IMR-90 (cell line): Measurements from ENCODE around the gene MS4A15. TPM values are rescaled to one million over a fixed set of nuclear protein-coding genes. Genes with fewer than 3 reads are reported as not detected.

Experiments
- ATAC-seq: fragments of 200-7000 bp; cut with Tn5 transposase; 2 replicates; pipeline ENCODE4 v1.9.1; 2020; ENCODE audit warnings: low read depth, mild to moderate bottlenecking, moderate library complexity
- BruUV-seq: library from RNA; stranded (reverse); fragments of 400-500 nt; replicated peaks from 2 replicates; lab custom pipeline; 2021; lab: Mats Ljungman, UMichigan
- CTCF ChIA-PET: fragments of 300-600 bp; formaldehyde crosslinking; extraction: SDS; loops from one replicate; lab custom pipeline; 2021; ENCODE audit warnings: antibody characterized with exemption; lab: Yijun Ruan, JAX
- POLR2A ChIA-PET: fragments of 300-600 bp; sonication (Branson Sonifier 250); formaldehyde crosslinking; loops from one replicate; lab custom pipeline; 2022; ENCODE audit warnings: antibody characterized with exemption; ENCODE audit not compliant: unreplicated experiment; lab: Charles Lee
- DNase-seq: peaks from one replicate; pipeline ENCODE4 v3.0.0; 2013
- H2AFZ ChIP-seq: replicated peaks from 2 replicates; pipeline ENCODE3; 2013; ENCODE audit warnings: low read length, mild to moderate bottlenecking; ENCODE audit not compliant: poor library complexity
- H2AK5ac ChIP-seq: 2 replicates; pipeline ENCODE4 v1.6.1; 2013; ENCODE audit warnings: low read depth, low read length, inconsistent platforms
- H2AK9ac ChIP-seq: replicated peaks from 2 replicates; pipeline ENCODE3; 2013; ENCODE audit warnings: mild to moderate bottlenecking, low read depth, low read length, moderate library complexity; ENCODE audit not compliant: poor library complexity
- H2BK120ac ChIP-seq: 2 replicates; pipeline ENCODE4 v1.6.1; 2013; ENCODE audit warnings: low read depth, low read length, inconsistent platforms
- H2BK15ac ChIP-seq: 3 replicates; pipeline ENCODE4 v1.6.1; 2013; ENCODE audit warnings: low read depth, low read length, inconsistent platforms
- H2BK20ac ChIP-seq: 2 replicates; pipeline ENCODE4 v1.6.1; 2013; ENCODE audit warnings: low read depth, mild to moderate bottlenecking, inconsistent platforms, low read length, moderate library complexity
- H2BK5ac ChIP-seq: 2 replicates; pipeline ENCODE4 v1.6.1; 2013; ENCODE audit warnings: mild to moderate bottlenecking, low read depth, low read length, inconsistent platforms; ENCODE audit not compliant: poor library complexity, severe bottlenecking
- H3K14ac ChIP-seq: replicated peaks from 2 replicates; pipeline ENCODE4 v1.6.1; 2013; ENCODE audit warnings: low read depth, low read length, inconsistent platforms
- H3K18ac ChIP-seq: 2 replicates; pipeline ENCODE4 v1.6.1; 2013; ENCODE audit warnings: low read depth, low read length, control low read depth
- H3K23ac ChIP-seq: 2 replicates; pipeline ENCODE4 v1.6.1; 2013; ENCODE audit warnings: low read depth, low read length, inconsistent platforms
- H3K27ac ChIP-seq: 2 replicates; pipeline ENCODE4 v1.5.1; 2013; ENCODE audit warnings: mild to moderate bottlenecking, control low read depth, low read length; ENCODE audit not compliant: insufficient read depth
- H3K27me3 ChIP-seq: 2 replicates; pipeline ENCODE4 v1.6.1; 2013; ENCODE audit warnings: low read length; ENCODE audit not compliant: control insufficient read depth, insufficient read depth
- H3K36me3 ChIP-seq: 2 replicates; pipeline ENCODE4 v1.6.1; 2013; ENCODE audit warnings: low read length, mixed read lengths; ENCODE audit not compliant: control insufficient read depth, insufficient read depth
- H3K4ac ChIP-seq: 2 replicates; pipeline ENCODE4 v1.6.1; 2013; ENCODE audit warnings: low read depth, low read length, inconsistent platforms
- H3K4me1 ChIP-seq: 2 replicates; pipeline ENCODE4 v1.6.1; 2013; ENCODE audit warnings: low read length, mixed read lengths; ENCODE audit not compliant: control insufficient read depth, insufficient read depth
- H3K4me2 ChIP-seq: 2 replicates; pipeline ENCODE4 v1.6.1; 2013; ENCODE audit warnings: low read depth, mild to moderate bottlenecking, control low read depth, low read length, moderate library complexity
- H3K4me3 ChIP-seq: 2 replicates; pipeline ENCODE4 v1.5.1; 2013; ENCODE audit warnings: low read depth, mild to moderate bottlenecking, control low read depth, low read length, moderate library complexity; ENCODE audit not compliant: insufficient read depth
- H3K56ac ChIP-seq: 2 replicates; pipeline ENCODE4 v1.6.1; 2013; ENCODE audit warnings: low read length, inconsistent platforms; ENCODE audit not compliant: insufficient read depth; ENCODE audit errors: extremely low read depth
- H3K79me1 ChIP-seq, 2 experiments: 2 replicates each; pipeline ENCODE4 v1.6.1; 2013; ENCODE audit warnings: low read length in 2 of 2, inconsistent platforms in 1 of 2, low read depth in 1 of 2
- H3K9ac ChIP-seq: 2 replicates; pipeline ENCODE4 v1.6.1; 2013; ENCODE audit warnings: low read depth, low read length, control low read depth
- H3K9me1 ChIP-seq: 2 replicates; pipeline ENCODE4 v1.6.1; 2013; ENCODE audit warnings: low read length, inconsistent platforms; ENCODE audit not compliant: insufficient read depth
- H3K9me3 ChIP-seq: 2 replicates; pipeline ENCODE4 v1.6.1; 2013; ENCODE audit warnings: low read length; ENCODE audit not compliant: control insufficient read depth, insufficient read depth
- H4K20me1 ChIP-seq: 2 replicates; pipeline ENCODE4 v1.6.1; 2013; ENCODE audit warnings: low read length, inconsistent platforms; ENCODE audit not compliant: insufficient read depth
- H4K5ac ChIP-seq: 2 replicates; pipeline ENCODE4 v1.6.1; 2013; ENCODE audit warnings: mild to moderate bottlenecking, low read depth, low read length, control low read depth
- H4K8ac ChIP-seq, 2 experiments: 2 replicates each; pipeline ENCODE4 v1.6.1; 2013; ENCODE audit warnings: low read depth in 2 of 2, low read length in 2 of 2, control low read depth in 1 of 2, inconsistent platforms in 1 of 2
- H4K91ac ChIP-seq: 2 replicates; pipeline ENCODE4 v1.6.1; 2013; ENCODE audit warnings: low read depth, low read length, inconsistent platforms; ENCODE audit not compliant: insufficient read depth
- CEBPB ChIP-seq: IDR thresholded peaks from 2 replicates; pipeline ENCODE4 v1.6.1; 2012; ENCODE audit warnings: low read depth, low read length, improper control_type of control experiment
- FOS ChIP-seq: fragments of 150-350 bp; IDR thresholded peaks from 2 replicates; pipeline ENCODE4 v1.6.1; 2016; ENCODE audit warnings: low read depth, low read length
- MAZ ChIP-seq: IDR thresholded peaks from 2 replicates; pipeline ENCODE4 v1.6.1; 2012; ENCODE audit warnings: low read depth, mild to moderate bottlenecking, low read length, improper control_type of control experiment, moderate library complexity, borderline replicate concordance
- NFE2L2 ChIP-seq: fragments of 150-350 bp; IDR thresholded peaks from 2 replicates; pipeline ENCODE4 v1.6.1; 2016; ENCODE audit warnings: low read depth, mild to moderate bottlenecking, low read length
- RFX5 ChIP-seq: IDR thresholded peaks from 2 replicates; pipeline ENCODE4 v1.8.0; 2012; ENCODE audit warnings: low read depth, mild to moderate bottlenecking, low read length, moderate library complexity
- SMC3 ChIP-seq: fragments of 150-350 bp; IDR thresholded peaks from 2 replicates; pipeline ENCODE4 v1.6.1; 2016; ENCODE audit warnings: low read depth, mild to moderate bottlenecking, antibody characterized with exemption, low read length, moderate library complexity
- WGBS, 2 experiments: methylation state at CpG; one replicate each; pipeline versions ENCODE4 v1.1.5 to v1.1.7; 2013; ENCODE audit warnings: missing lambda C conversion rate in 2 of 2; ENCODE audit not compliant: insufficient read length in 1 of 2; ENCODE audit errors: extremely low coverage in 2 of 2; 5-methylcytosine and 5-hydroxymethylcytosine counted together
- dilution Hi-C: fragments of 300-500 bp; cut with HindIII; formaldehyde crosslinking; loops from one replicate; pipeline ENCODE4 v1.14.3; 2018; ENCODE audit warnings: low sequenced_read_pairs; ENCODE audit not compliant: unreplicated experiment
- in situ Hi-C: fragments of 300-500 bp; cut with MboI; formaldehyde crosslinking; loops from 3 replicates; pipeline ENCODE4 v1.14.3; 2019; ENCODE audit warnings: low sequenced_read_pairs, inconsistent platforms, mixed read lengths
- intact Hi-C: fragments of 100-400 bp; cut with micrococcal nuclease; formaldehyde crosslinking; loops from 2 replicates; pipeline ENCODE4 v1.10.0; 2022
- polyA plus RNA-seq, 3 experiments: library from polyadenylated mRNA; depleted of rRNA; stranded (reverse); fragments of >200 nt; gene quantifications; 2 replicates each; pipeline ENCODE4 v1.2.3, GENCODE V29; 2012; ENCODE audit warnings: low replicate concordance in 1 of 3
- total RNA-seq: library from RNA; depleted of rRNA; stranded (reverse); fragments of >200 nt; gene quantifications from 2 replicates; pipeline ENCODE4 v1.2.3, GENCODE V29; 2012

Gene MS4A15
- total and polyA plus RNA-seq, 2 of the 4 experiments (the other 2 are of a cell fraction): not detected

DNA sequence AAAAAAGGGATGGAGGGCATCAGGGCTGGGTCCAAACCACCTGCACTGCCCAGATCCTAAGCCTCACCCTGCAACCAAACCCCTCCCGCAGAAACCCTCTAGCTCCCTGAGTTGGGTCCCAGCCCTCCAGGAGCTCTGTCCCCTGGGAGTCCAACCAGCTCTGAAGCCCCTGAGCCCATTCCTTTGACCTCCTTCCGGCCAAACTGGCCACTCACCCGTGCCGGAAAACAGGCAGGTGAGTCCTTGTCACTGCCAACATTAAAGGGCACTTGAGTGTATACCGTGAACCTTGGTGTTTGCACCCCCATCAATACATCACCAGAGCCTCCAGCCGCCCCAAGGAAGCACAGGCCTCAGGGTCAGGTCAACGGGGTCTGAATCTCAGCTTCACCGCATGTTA, 11.5 kb downstream of the MS4A15 start:
- ChIA-PET POLR2A (no interaction called here), CTCF (no interaction called here)
- Histone ChIP-seq H2AFZ (no peak overlapping the region), H2BK15ac (no peak overlapping the region), H3K4me1 (no peaks in the 10 kb centered on the region), H2BK20ac (no peak overlapping the region), H3K27me3 (peaks cover 15% of the 10 kb centered on the region), H3K4me3 (no peak overlapping the region), H3K18ac (no peak overlapping the region), H4K5ac (no peak overlapping the region), H3K9me3 (no peaks in the 10 kb centered on the region), H3K4me2 (no peak overlapping the region), H3K4ac (no peak overlapping the region), H3K56ac (no peak overlapping the region), H2BK120ac (no peak overlapping the region), H3K23ac (no peak overlapping the region), H3K9me1 (no peaks in the 10 kb centered on the region), H3K9ac (no peak overlapping the region), H3K36me3 (no peaks in the 10 kb centered on the region), H2AK5ac (no peak overlapping the region), H3K79me1 (no peaks in the 10 kb centered on the region), H3K27ac (no peak overlapping the region), H2AK9ac (no peak overlapping the region), H4K91ac (no peak overlapping the region), H2BK5ac (no peak overlapping the region), H4K8ac (no peak overlapping the region), H3K14ac (no peak overlapping the region), H4K20me1 (no peaks in the 10 kb centered on the region)
- no peak for DNase-seq
- TF ChIP-seq FOS: no peak
- TF ChIP-seq CEBPB: no peak
- TF ChIP-seq RFX5: no peak
- TF ChIP-seq MAZ: no peak
- no peak for TF ChIP-seq NFE2L2
- TF ChIP-seq SMC3: no peak
- no TSS peak for BruUV-seq
- intact Hi-C loops (no loop called here), in situ Hi-C loops (no loop called here), dilution Hi-C loops (no loop called here)
- WGBS, 2 experiments: 86% methylated on average over 5 of the region's 8 CpGs; no CpG with 5 or more reads in 1 of the 2 experiments
- ATAC-seq: no peak
